Lung (tissue), 12 donors: ENCODE data around the gene AK2. TPM values are rescaled to one million over a fixed set of nuclear protein-coding genes. Genes with fewer than 3 reads are reported as not detected.

ENCODE experiments used
- ATAC-seq: fragments of 200-7000 bp; cut with Tn5 transposase; one replicate; pipeline ENCODE4 v1.9.1; 2020; ENCODE audit warnings: moderate number of reproducible peaks; ENCODE audit not compliant: insufficient read depth, low FRiP score
- DNase-seq, 3 donors: peaks; one replicate each; pipeline ENCODE4 v3.0.0-alpha.2; 2013 to 2017
- H3K27ac ChIP-seq, 2 donors: one replicate each; pipeline ENCODE4 v1.5.1; 2013; ENCODE audit warnings: mild to moderate bottlenecking in 2 of 2, moderate library complexity in 2 of 2, control low read depth in 1 of 2, inconsistent platforms in 1 of 2, low read depth in 1 of 2, low read length in 1 of 2
- H3K27me3 ChIP-seq, 3 donors: one replicate each; pipeline ENCODE4 v1.5.1; 2013; ENCODE audit warnings: low read length in 2 of 3; ENCODE audit not compliant: control insufficient read depth in 3 of 3, insufficient read depth in 3 of 3
- H3K36me3 ChIP-seq, 4 donors: one replicate each; pipeline ENCODE4 v1.5.1; 2013; ENCODE audit warnings: low read length in 4 of 4, mild to moderate bottlenecking in 1 of 4, moderate library complexity in 1 of 4; ENCODE audit not compliant: control insufficient read depth in 4 of 4, insufficient read depth in 4 of 4
- H3K4me1 ChIP-seq, 5 donors: one replicate each; pipeline ENCODE4 v1.5.1; 2013; ENCODE audit warnings: low read length in 5 of 5, mild to moderate bottlenecking in 2 of 5, moderate library complexity in 1 of 5; ENCODE audit not compliant: control insufficient read depth in 5 of 5, insufficient read depth in 5 of 5
- H3K4me3 ChIP-seq: one replicate; pipeline ENCODE4 v1.5.1; 2013; ENCODE audit warnings: mild to moderate bottlenecking, control low read depth, moderate library complexity
- H3K9ac ChIP-seq, 2 donors: one replicate each; pipeline ENCODE4 v1.5.1; 2013; ENCODE audit warnings: low read length in 2 of 2, control low read depth in 1 of 2; ENCODE audit not compliant: insufficient read depth in 1 of 2
- H3K9me3 ChIP-seq, 4 donors: one replicate each; pipeline ENCODE4 v1.5.1; 2013; ENCODE audit warnings: low read length in 3 of 4, mild to moderate bottlenecking in 1 of 4, moderate library complexity in 1 of 4; ENCODE audit not compliant: control insufficient read depth in 4 of 4, insufficient read depth in 3 of 4
- CTCF ChIP-seq: IDR thresholded peaks from 2 replicates; pipeline ENCODE4 v1.5.1; 2012; ENCODE audit warnings: mild to moderate bottlenecking; ENCODE audit errors: control extremely low read depth, extremely low read depth
- WGBS, 2 donors: extraction: QIAGEN DNeasy Blood & Tissue Kit; methylation state at CpG; one replicate each; pipeline ENCODE4 v1.1.7; 2013; 5-methylcytosine and 5-hydroxymethylcytosine counted together
- polyA plus RNA-seq, 2 donors: library from polyadenylated mRNA; stranded (reverse); fragments of 200-250 nt; gene quantifications; one replicate each; pipeline ENCODE4 v1.2.1, GENCODE V29; 2013
- total RNA-seq, 2 donors: library from RNA; depleted of rRNA in 1 of 2; stranded (reverse); fragments of >200 nt in 1 of 2; gene quantifications; one replicate each; pipeline ENCODE4 v1.2.1, GENCODE V29; 2014 to 2021
- donor health status: control.
- donor health status: control.
- donor health status: Bipolar disorder and iron deficiency.
- donor health status: healthy.
- donor health status: DM: yes; HTN: yes; CAD: no.

AK2 gene
- total and polyA plus RNA-seq, 4 donors, result 86.8 to 127 (median 101) TPM

- TF ChIP-seq CTCF, result no peak
- DNase-seq, result no peak
- Histone ChIP-seq H3K27ac (peak overlapping the region in 1 of 2 donors; percentile 92), H3K9me3 (no peaks in the 10 kb centered on the region), H3K4me3 (no peak overlapping the region), H3K9ac (no peak overlapping the region), H3K36me3 (peaks cover 23 to 35% (median 29%) of the 10 kb centered on the region in 4 donors), H3K4me1 (peaks cover 0 to 34% (median 6%) of the 10 kb centered on the region in 5 donors), H3K27me3 (no peaks in the 10 kb centered on the region)
- WGBS, 2 donors, result 82 to 98% methylated on average over 3 of the region's 3 CpGs
- no peak for ATAC-seq
Measured at GRCh38 chr1:33012165-33012564, 24.5 kb downstream of the AK2 start.

- ATAC-seq, result no peak
- Histone ChIP-seq H3K36me3 (peaks cover 23 to 34% (median 28%) of the 10 kb centered on the region in 4 donors), H3K9ac (no peak overlapping the region), H3K27ac (peak overlapping the region; percentile 81 to 92), H3K4me1 (peaks cover 3 to 39% (median 11%) of the 10 kb centered on the region in 5 donors), H3K9me3 (no peaks in the 10 kb centered on the region), H3K27me3 (no peaks in the 10 kb centered on the region), H3K4me3 (no peak overlapping the region)
- DNase-seq, result peak in 2 of 3 donors; percentile 35 to 47
- TF ChIP-seq CTCF, result no peak
- WGBS, 2 donors, result 40 to 74% methylated on average over 5 of the region's 5 CpGs
Measured at GRCh38 chr1:33010932-33011731, 25.6 kb downstream of the AK2 start.

- H3K27ac ChIP-seq, result peak overlapping the region in 1 of 2 donors; percentile 62
- ATAC-seq, result no peak
- peaks cover 11 to 50% (median 19%) of the 10 kb centered on the region in 5 donors for H3K4me1 ChIP-seq
- 13 to 58% methylated on average over 1 of the region's 1 CpG for WGBS, 2 donors
- DNase-seq, result no peak
- no peak for TF ChIP-seq CTCF
- no peaks in the 10 kb centered on the region for H3K27me3 ChIP-seq
- no peak overlapping the region for H3K4me3 ChIP-seq
- no peak overlapping the region for H3K9ac ChIP-seq
- peaks cover 23 to 30% (median 26%) of the 10 kb centered on the region in 4 donors for H3K36me3 ChIP-seq
- no peaks in the 10 kb centered on the region for H3K9me3 ChIP-seq
Measured at GRCh38 chr1:33009561-33009960, 27.1 kb downstream of the AK2 start.
